GM19467 (cell line): Measurements from ENCODE around the gene GHITM.

Source experiments
- ATAC-seq: cut with Tn5 transposase; IDR thresholded peaks from one replicate; pipeline ENCODE4 v1.9.1; 2021; ENCODE audit warnings: mild to moderate bottlenecking, moderate library complexity; ENCODE audit not compliant: unreplicated experiment

Gene GHITM

DNA sequence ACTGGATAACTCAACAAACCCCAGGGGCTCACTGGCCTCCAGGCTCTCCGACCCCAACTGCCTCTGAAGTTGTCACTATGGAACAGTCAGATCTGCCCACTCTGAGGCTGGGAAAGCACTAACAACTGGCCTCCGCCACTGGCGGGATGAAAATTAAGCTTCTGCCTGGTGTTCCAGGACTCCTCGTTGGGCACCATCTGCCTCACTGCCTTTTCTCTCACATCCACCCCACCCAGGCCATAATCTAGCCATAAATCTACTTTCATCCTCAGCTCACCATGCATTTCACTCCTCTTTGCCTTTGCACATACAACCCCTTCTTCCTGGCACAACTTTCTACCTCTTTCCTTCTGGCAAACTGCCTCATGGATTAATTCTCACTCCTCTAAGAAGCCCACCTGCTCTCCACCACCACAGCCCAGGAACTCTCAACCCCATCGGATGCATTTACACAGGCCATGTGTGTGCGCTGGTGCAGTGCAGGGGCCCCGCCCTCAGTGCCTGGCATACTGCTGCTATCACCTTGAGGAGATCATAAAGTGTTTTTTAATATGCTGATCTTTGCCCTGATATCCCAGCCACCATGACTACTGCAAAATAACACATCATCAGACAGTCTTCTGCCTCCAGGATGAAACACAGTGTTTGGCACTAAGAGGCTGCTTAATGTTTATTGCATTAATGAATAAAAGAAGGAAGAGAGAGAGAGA lies 59.1 kb downstream of the GHITM start:
- ATAC-seq, result no peak

- ATAC-seq, result no peak
Observed at GRCh38 chr10:84200537-84201243, 61.4 kb downstream of the GHITM start.

DNA sequence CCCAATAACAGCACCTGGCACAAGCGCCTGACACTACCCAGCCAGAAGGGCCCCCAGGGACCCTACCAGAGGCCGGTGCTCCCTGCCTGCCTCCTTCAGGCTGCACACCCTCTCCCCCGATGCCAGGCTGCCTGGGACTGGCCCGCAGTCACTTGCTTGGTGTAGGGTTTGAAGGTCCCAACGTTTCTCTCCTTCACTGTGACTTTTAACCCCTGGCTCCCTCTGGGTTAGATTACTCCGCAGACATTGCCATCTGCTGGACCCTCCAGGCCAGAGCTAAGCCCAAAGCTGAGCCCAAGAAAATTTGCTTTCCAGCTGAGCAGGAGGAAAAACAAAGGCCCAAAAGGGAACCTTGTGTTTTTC lies 61.9 kb downstream of the GHITM start:
- no peak for ATAC-seq

GRCh38 chr10:84201682-84202081 lies 62.4 kb downstream of the GHITM start:
- ATAC-seq, result no peak

DNA sequence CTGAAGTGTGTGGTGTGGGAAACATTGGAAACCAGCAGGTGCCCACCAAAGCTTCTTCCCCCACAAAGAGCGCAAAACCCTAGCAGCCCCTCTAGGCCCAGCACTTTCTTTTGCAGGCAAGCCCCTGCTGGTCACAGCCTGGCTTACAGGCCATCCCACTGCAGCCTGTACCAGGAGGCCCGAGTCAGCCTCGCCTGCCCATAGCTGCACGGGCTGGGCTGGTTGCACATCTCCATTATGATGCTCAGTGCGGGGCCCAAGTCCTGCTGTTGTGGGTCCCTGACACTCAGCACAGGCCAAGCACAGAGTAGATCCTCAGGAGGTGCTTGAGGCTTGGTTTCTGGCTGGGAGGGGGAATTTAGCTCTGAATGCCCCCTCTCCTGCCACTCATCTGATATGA lies 63.0 kb downstream of the GHITM start:
- ATAC-seq, result no peak
